Measurements from ENCODE around the gene PMIS2.

The PMIS2 gene

GRCh38 chr19:35562776-35563175 lies 23.2 kb upstream of the PMIS2 start:
- TF ChIP-seq, protein P1, sequence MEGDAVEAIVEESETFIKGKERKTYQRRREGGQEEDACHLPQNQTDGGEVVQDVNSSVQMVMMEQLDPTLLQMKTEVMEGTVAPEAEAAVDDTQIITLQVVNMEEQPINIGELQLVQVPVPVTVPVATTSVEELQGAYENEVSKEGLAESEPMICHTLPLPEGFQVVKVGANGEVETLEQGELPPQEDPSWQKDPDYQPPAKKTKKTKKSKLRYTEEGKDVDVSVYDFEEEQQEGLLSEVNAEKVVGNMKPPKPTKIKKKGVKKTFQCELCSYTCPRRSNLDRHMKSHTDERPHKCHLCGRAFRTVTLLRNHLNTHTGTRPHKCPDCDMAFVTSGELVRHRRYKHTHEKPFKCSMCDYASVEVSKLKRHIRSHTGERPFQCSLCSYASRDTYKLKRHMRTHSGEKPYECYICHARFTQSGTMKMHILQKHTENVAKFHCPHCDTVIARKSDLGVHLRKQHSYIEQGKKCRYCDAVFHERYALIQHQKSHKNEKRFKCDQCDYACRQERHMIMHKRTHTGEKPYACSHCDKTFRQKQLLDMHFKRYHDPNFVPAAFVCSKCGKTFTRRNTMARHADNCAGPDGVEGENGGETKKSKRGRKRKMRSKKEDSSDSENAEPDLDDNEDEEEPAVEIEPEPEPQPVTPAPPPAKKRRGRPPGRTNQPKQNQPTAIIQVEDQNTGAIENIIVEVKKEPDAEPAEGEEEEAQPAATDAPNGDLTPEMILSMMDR (conservative IDR thresholded peaks at IDR 0.05; ENCODE audit: low read depth): no peak
- H3K27ac ChIP-seq: no peak overlapping the region
- POLR2A ChIA-PET (ENCODE audit: low non-redundant PET): interaction anchor here (0.8 kb wide), 1 partner anchor 52 kb away, joined by 3 read pairs; no protein-coding TSS in a partner anchor
- CTCF ChIA-PET: no interaction called here
- no peak for DNase-seq (ENCODE audit: low spot score)

DNA sequence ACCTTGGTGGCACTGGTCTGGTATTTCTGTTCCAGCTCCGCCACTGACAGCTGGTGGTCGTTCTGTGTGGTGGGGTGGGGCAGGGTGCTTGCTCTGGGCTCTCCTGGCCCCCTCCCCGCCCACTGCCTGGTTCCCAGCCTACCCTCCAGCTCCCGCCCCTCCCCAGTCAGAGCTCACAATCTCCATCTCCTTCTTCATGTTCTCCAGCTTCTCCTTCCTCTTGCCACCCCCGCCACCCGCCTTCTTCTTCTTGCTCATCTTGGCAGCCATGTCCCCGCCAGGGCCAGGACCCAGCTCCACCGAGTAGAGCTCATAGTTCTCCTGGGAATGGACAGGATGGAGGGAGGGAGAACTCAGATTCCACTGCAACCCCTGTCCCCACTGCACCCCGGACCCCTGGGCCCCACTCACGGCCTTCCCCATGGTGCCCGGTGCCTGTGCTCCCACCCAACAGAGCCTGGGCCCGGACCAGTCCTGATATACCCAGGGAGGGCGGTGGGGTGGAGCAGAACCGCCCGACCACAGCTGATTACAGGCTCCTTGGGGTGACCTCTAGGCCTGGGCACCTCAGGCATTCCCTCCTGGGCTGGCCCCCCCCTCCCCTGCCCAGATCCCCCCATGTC lies 22.7 kb upstream of the PMIS2 start, which contains the start of gene ATP4A:
TSS of gene ATP4A (minus strand) at position 452 of the 623 bp plus-strand sequence. CDS start at position 423, 29 bp downstream.
- no peak within 1 kb of the TSS for H3K27ac ChIP-seq
- TF ChIP-seq, protein P1 (conservative IDR thresholded peaks at IDR 0.05; ENCODE audit: low read depth): no peak
- no peak for DNase-seq (ENCODE audit: low spot score)
- CTCF ChIA-PET: interaction anchor here (0.6 kb wide), 1 partner anchor 32 kb away, joined by 3 read pairs; no protein-coding TSS in a partner anchor
- POLR2A ChIA-PET (ENCODE audit: low non-redundant PET): interaction anchor here (0.8 kb wide), 1 partner anchor 53 kb away, joined by 3 read pairs; no protein-coding TSS in a partner anchor

DNA sequence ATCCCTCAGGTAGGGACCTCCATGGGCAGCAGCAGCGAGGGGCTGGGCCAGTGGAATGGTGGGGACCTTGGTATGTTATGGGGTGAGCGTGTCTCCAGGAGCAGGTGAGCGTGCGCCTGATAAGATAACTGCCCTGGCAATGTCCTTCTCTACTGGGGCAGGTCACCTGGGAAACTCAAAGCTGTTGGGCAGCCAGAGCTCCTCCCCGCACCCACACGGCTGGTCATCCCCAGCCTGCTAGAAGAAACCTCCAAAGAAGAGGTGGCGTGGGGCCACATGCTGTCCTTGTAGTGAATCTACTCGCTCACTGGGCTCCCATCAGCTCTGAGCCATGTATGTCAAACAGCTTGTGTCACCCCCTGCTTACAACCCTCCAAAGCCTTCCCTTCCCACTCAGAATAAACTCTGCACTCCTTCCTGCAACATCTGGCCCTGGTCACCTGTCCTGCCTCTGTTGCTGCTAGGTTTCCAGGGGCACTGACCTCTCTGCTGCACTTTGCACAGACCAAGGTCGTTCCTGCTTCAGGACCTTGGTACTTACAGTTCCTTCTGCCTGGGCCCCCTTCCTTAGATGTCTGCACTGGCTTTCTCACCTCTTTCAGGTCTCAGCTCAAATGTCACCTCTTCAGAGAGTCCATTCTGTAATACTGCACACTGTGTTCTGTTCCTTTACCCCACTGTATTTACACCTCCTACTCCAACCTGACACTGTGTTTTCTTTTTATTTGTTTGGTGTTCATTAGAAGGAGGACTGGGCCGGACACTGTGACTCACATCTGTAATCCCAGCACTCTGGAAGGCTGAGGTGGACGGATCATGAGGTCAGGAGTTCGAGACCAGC lies 20.7 kb upstream of the PMIS2 start:
- TF ChIP-seq, protein P1 (conservative IDR thresholded peaks at IDR 0.05; ENCODE audit: low read depth): no peak
- ChIA-PET CTCF (interaction anchor here (0.5 to 1.1 kb wide), 2 partner anchors 55 to 120 kb away, joined by 3 to 4 read pairs; no protein-coding TSS in a partner anchor), POLR2A (ENCODE audit: low non-redundant PET) (no interaction called here)
- no peak for DNase-seq (ENCODE audit: low spot score)
- no peak overlapping the region for H3K27ac ChIP-seq

DNA sequence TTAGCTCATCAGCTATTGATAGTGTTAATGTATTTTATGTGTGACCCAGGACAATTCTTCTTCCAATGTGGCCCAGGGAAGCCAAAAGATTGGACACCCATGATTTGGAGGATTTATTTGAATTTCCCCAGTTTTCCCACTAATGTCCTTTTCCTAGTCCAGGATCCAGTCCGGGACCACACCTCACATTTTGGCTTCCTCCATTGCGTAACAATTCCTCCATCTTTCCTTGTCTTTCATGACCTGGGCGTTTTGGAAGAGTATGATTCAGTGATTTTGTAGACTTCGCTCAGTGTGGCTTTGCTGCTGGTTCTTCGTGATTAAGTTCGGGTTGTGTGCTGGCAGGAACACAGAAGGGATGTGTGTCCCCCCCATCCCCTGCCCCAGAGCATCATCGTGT lies 19.2 kb upstream of the PMIS2 start:
- TF ChIP-seq, protein P1 (conservative IDR thresholded peaks at IDR 0.05; ENCODE audit: low read depth): no peak
- ChIA-PET CTCF (interaction anchor here (0.6 to 1.1 kb wide), 3 partner anchors 10 to 72 kb away, joined by 3 to 4 read pairs (median 4); no protein-coding TSS in a partner anchor), POLR2A (ENCODE audit: low non-redundant PET) (no interaction called here)
- H3K27ac ChIP-seq: no peak overlapping the region
- DNase-seq (ENCODE audit: low spot score): no peak

GRCh38 chr19:35569281-35569781 lies 16.6 kb upstream of the PMIS2 start:
- no peak overlapping the region for H3K27ac ChIP-seq
- TF ChIP-seq, protein P1 (conservative IDR thresholded peaks at IDR 0.05; ENCODE audit: low read depth): no peak
- DNase-seq (ENCODE audit: low spot score): no peak
- CTCF ChIA-PET: interaction anchor here (0.8 kb wide), 1 partner anchor 41 kb away, joined by 4 read pairs; no protein-coding TSS in a partner anchor
- POLR2A ChIA-PET (ENCODE audit: low non-redundant PET): no interaction called here

GRCh38 chr19:35571406-35571965 lies 14.5 kb upstream of the PMIS2 start:
- no peak overlapping the region for H3K27ac ChIP-seq
- TF ChIP-seq, protein P1 (conservative IDR thresholded peaks at IDR 0.05; ENCODE audit: low read depth): no peak
- DNase-seq (ENCODE audit: low spot score): no peak
- ChIA-PET CTCF (interaction anchor here (0.5 kb wide), 1 partner anchor 11 kb away, joined by 7 read pairs; no protein-coding TSS in a partner anchor), POLR2A (ENCODE audit: low non-redundant PET) (no interaction called here)

All from RWPE1 (cell line).